Stimulated activated CD8-positive, alpha-beta memory T cell treated with anti-CD3 and anti-CD28 coated beads, Interleukin-12 subunit alpha, Interleukin-12 subunit beta, amount 100 ng/mL, for 1 hour (primary cell): ENCODE results near the gene AGPS.
"Not testable (repeated sequence)": the region's sequence is repeated elsewhere in the genome, so short reads cannot be mapped to it uniquely, and the experiment has no call there.

Source experiments
- DNase-seq: peaks from one replicate; pipeline ENCODE4 v3.0.0-alpha.2; 2020; ENCODE audit warnings: low read depth

Gene AGPS

GRCh38 chr2:177392373-177393202 is at the start of gene AGPS:
AGPS (plus strand) TSS chr2:177392773; CDS start chr2:177392790, 17 bp downstream.
- DNase-seq, result peak; percentile 51

- DNase-seq, result no peak
These were observed 48.8 kb upstream of the AGPS start for GRCh38 chr2:177343773-177344172.

GRCh38 chr2:177344316-177344715 is 48.3 kb upstream of the AGPS start:
- DNase-seq, result no peak

GRCh38 chr2:177346192-177346591 is 46.4 kb upstream of the AGPS start:
- DNase-seq, result no peak

GRCh38 chr2:177347570-177347969 is 45.0 kb upstream of the AGPS start:
- DNase-seq, result no peak

GRCh38 chr2:177348118-177348654 is 44.4 kb upstream of the AGPS start:
- no peak for DNase-seq

GRCh38 chr2:177348733-177349693 is 43.6 kb upstream of the AGPS start:
- no peak for DNase-seq

- DNase-seq, result not testable (repeated sequence)
These were observed 41.9 kb upstream of the AGPS start for GRCh38 chr2:177350624-177351023.

- not testable (repeated sequence) for DNase-seq
These were observed 41.5 kb upstream of the AGPS start for GRCh38 chr2:177351121-177351520.

GRCh38 chr2:177352441-177353186 is 40.0 kb upstream of the AGPS start:
- no peak for DNase-seq

GRCh38 chr2:177353187-177353478 is 39.4 kb upstream of the AGPS start:
- DNase-seq, result no peak

GRCh38 chr2:177354541-177354940 is 38.0 kb upstream of the AGPS start:
- not testable (repeated sequence) for DNase-seq

GRCh38 chr2:177355874-177356273 is 36.7 kb upstream of the AGPS start:
- DNase-seq, result no peak

GRCh38 chr2:177359836-177360595 is 32.6 kb upstream of the AGPS start:
- DNase-seq, result no peak

GRCh38 chr2:177362499-177362898 is 30.1 kb upstream of the AGPS start:
- no peak for DNase-seq

GRCh38 chr2:177363332-177363731 is 29.2 kb upstream of the AGPS start:
- DNase-seq, result no peak

GRCh38 chr2:177365764-177366163 is 26.8 kb upstream of the AGPS start:
- not testable (repeated sequence) for DNase-seq

- not testable (repeated sequence) for DNase-seq
These were observed 24.6 kb upstream of the AGPS start for GRCh38 chr2:177368023-177368422.

- DNase-seq, result no peak
These were observed 13.2 kb upstream of the AGPS start for GRCh38 chr2:177379354-177379753.

- no peak for DNase-seq
These were observed 12.4 kb upstream of the AGPS start for GRCh38 chr2:177380181-177380580.

- DNase-seq, result no peak
These were observed 8.6 kb upstream of the AGPS start for GRCh38 chr2:177383935-177384334.
